Smooth muscle cell (in vitro differentiated cells): ENCODE data around the gene BORCS5. TPM values are rescaled to one million over a fixed set of nuclear protein-coding genes. Genes with fewer than 3 reads are reported as not detected.

Experiments
- DNase-seq: peaks from one replicate; lab custom pipeline; 2025; ENCODE audit not compliant: unreplicated experiment; lab: John Stamatoyannopoulos, UW
- H2AFZ ChIP-seq: fragments of 200-600 bp; sonication (generic); 2 replicates; pipeline ENCODE4 v1.6.0; 2016; ENCODE audit warnings: antibody characterized with exemption, low read depth, mild to moderate bottlenecking
- H3F3A ChIP-seq: fragments of 200-600 bp; sonication (generic); 2 replicates; pipeline ENCODE4 v1.6.0; 2017; ENCODE audit warnings: antibody characterized with exemption, low read depth
- H3K27ac ChIP-seq: fragments of 200-600 bp; sonication (generic); 2 replicates; pipeline ENCODE4 v1.5.1; 2016; ENCODE audit warnings: low read depth, mild to moderate bottlenecking
- H3K27me3 ChIP-seq: fragments of 200-600 bp; sonication (generic); 2 replicates; pipeline ENCODE4 v1.6.1; 2016; ENCODE audit warnings: low read depth, mild to moderate bottlenecking
- H3K36me3 ChIP-seq: fragments of 200-600 bp; sonication (generic); 2 replicates; pipeline ENCODE4 v1.5.1; 2016; ENCODE audit warnings: low read depth
- H3K4me1 ChIP-seq: fragments of 200-600 bp; sonication (generic); 2 replicates; pipeline ENCODE4 v1.5.1; 2016; ENCODE audit warnings: low read depth
- H3K4me2 ChIP-seq: fragments of 200-600 bp; sonication (generic); 2 replicates; pipeline ENCODE4 v1.6.0; 2016; ENCODE audit warnings: mild to moderate bottlenecking
- H3K4me3 ChIP-seq: fragments of 200-600 bp; sonication (generic); 2 replicates; pipeline ENCODE4 v1.5.1; 2016; ENCODE audit warnings: mild to moderate bottlenecking
- H3K79me2 ChIP-seq: fragments of 200-600 bp; sonication (generic); 2 replicates; pipeline ENCODE4 v1.6.0; 2016; ENCODE audit warnings: low read depth, mild to moderate bottlenecking
- H3K9ac ChIP-seq: fragments of 200-600 bp; sonication (generic); 2 replicates; pipeline ENCODE4 v1.6.0; 2016; ENCODE audit warnings: low read depth
- H3K9me3 ChIP-seq: fragments of 200-600 bp; sonication (generic); replicated peaks from 2 replicates; pipeline ENCODE4 v1.5.1; 2016; ENCODE audit warnings: low read depth
- H4K20me1 ChIP-seq: fragments of 200-600 bp; sonication (generic); 2 replicates; pipeline ENCODE4 v1.6.0; 2016; ENCODE audit warnings: low read depth
- CTCF ChIP-seq: fragments of 200-600 bp; sonication (generic); IDR thresholded peaks from 2 replicates; pipeline ENCODE4 v1.5.1; 2017; ENCODE audit warnings: borderline replicate concordance, mild to moderate bottlenecking, antibody characterized with exemption; ENCODE audit not compliant: insufficient read depth, poor library complexity, severe bottlenecking
- WGBS: methylation state at CpG from one replicate; pipeline ENCODE4 v1.1.7; 2016; ENCODE audit warnings: low lambda C conversion rate; 5-methylcytosine and 5-hydroxymethylcytosine counted together
- polyA plus RNA-seq: library from polyadenylated mRNA; unstranded; fragments of >200 nt; fragmentation: Nextera tagmentation; extraction: Ambion mirVana; gene quantifications from 2 replicates; pipeline ENCODE4 v1.2.1, GENCODE V29; 2016
- total RNA-seq: library from RNA; depleted of rRNA; stranded (reverse); fragments of >200 nt; gene quantifications from 2 replicates; pipeline ENCODE4 v1.2.3, GENCODE V29; 2014

The BORCS5 gene
- total and polyA plus RNA-seq, 2 experiments from 2014 or later, result 11.2 to 11.7 TPM

GRCh38 chr12:12482150-12482761 lies 125.4 kb downstream of the BORCS5 start:
- Histone ChIP-seq H3K27ac (no peak overlapping the region), H3K27me3 (no peaks in the 10 kb centered on the region), H2AFZ (no peak overlapping the region), H3K9me3 (no peaks in the 10 kb centered on the region), H3K4me1 (no peaks in the 10 kb centered on the region), H3K79me2 (no peaks in the 10 kb centered on the region), H3K4me3 (no peak overlapping the region), H3K4me2 (no peak overlapping the region), H3K36me3 (peaks cover 4% of the 10 kb centered on the region), H4K20me1 (no peaks in the 10 kb centered on the region), H3K9ac (no peak overlapping the region), H3F3A (no peaks in the 10 kb centered on the region)
- 96% methylated on average over 6 of the region's 6 CpGs for WGBS
- no peak for DNase-seq
- no peak for TF ChIP-seq CTCF

- Histone ChIP-seq H3K9me3 (no peaks in the 10 kb centered on the region), H4K20me1 (no peaks in the 10 kb centered on the region), H3K4me2 (no peak overlapping the region), H3K27me3 (no peaks in the 10 kb centered on the region), H3K9ac (no peak overlapping the region), H3K79me2 (no peaks in the 10 kb centered on the region), H3K4me3 (no peak overlapping the region), H2AFZ (no peak overlapping the region), H3K4me1 (no peaks in the 10 kb centered on the region), H3K27ac (no peak overlapping the region), H3F3A (no peaks in the 10 kb centered on the region), H3K36me3 (no peaks in the 10 kb centered on the region)
- 95% methylated on average over 6 of the region's 6 CpGs for WGBS
- TF ChIP-seq CTCF, result no peak
- DNase-seq, result no peak
Observed at GRCh38 chr12:12482959-12483358, 126.1 kb downstream of the BORCS5 start.

GRCh38 chr12:12483438-12483837 lies 126.6 kb downstream of the BORCS5 start:
- TF ChIP-seq CTCF, result no peak
- Histone ChIP-seq H3K27me3 (no peaks in the 10 kb centered on the region), H3K9ac (no peak overlapping the region), H3K79me2 (no peaks in the 10 kb centered on the region), H3K4me2 (no peak overlapping the region), H3K4me1 (no peaks in the 10 kb centered on the region), H3F3A (no peaks in the 10 kb centered on the region), H3K36me3 (no peaks in the 10 kb centered on the region), H3K27ac (no peak overlapping the region), H4K20me1 (no peaks in the 10 kb centered on the region), H2AFZ (no peak overlapping the region), H3K4me3 (no peak overlapping the region), H3K9me3 (no peaks in the 10 kb centered on the region)
- DNase-seq, result no peak
- 97% methylated on average over 3 of the region's 3 CpGs for whole genome bisulfite sequencing

- Histone ChIP-seq H3K27me3 (no peaks in the 10 kb centered on the region), H3K9ac (no peak overlapping the region), H3K27ac (no peak overlapping the region), H3K4me1 (no peaks in the 10 kb centered on the region), H3K36me3 (no peaks in the 10 kb centered on the region), H3K4me3 (no peak overlapping the region), H2AFZ (no peak overlapping the region), H3K9me3 (no peaks in the 10 kb centered on the region), H3K79me2 (no peaks in the 10 kb centered on the region), H4K20me1 (no peaks in the 10 kb centered on the region), H3F3A (no peaks in the 10 kb centered on the region), H3K4me2 (no peak overlapping the region)
- WGBS, result 87% methylated on average over 6 of the region's 6 CpGs
- no peak for TF ChIP-seq CTCF
- no peak for DNase-seq
Observed at GRCh38 chr12:12486661-12487240, 129.9 kb downstream of the BORCS5 start.
